GM18511 (cell line): ENCODE data around the gene ZNG1B.
"Not testable (repeated sequence)": the region's sequence is repeated elsewhere in the genome, so short reads cannot be mapped to it uniquely, and the experiment has no call there.

Experiments used
- ATAC-seq: cut with Tn5 transposase; IDR thresholded peaks from one replicate; pipeline ENCODE4 v1.9.1; 2021; ENCODE audit warnings: mild to moderate bottlenecking, moderate library complexity; ENCODE audit not compliant: unreplicated experiment

The ZNG1B gene

GRCh38 chr2:113542529-113542928 lies 105.0 kb downstream of the ZNG1B start:
- ATAC-seq, result not testable (repeated sequence)
